ENCODE measurements around the gene NSD2. TPM values are rescaled to one million over a fixed set of nuclear protein-coding genes. Genes with fewer than 3 reads are reported as not detected.

Gene NSD2
- total and polyA plus RNA-seq, 9 of the 15 experiments (the other 6 are each of a cell fraction or from before 2014, with no cell fraction given) = 6.4 to 126 (median 58.8) TPM

- no peak overlapping the region for H3K4me2 ChIP-seq (ENCODE audit: insufficient read depth, low read length)
- in situ Hi-C loops (cut with MboI) = no loop called here
- H3K36me3 ChIP-seq (ENCODE audit: control insufficient read depth, insufficient read depth, low read length) = peaks cover 80% of the 10 kb centered on the region; the same call in 2 of the 3 replicates
- no TSS peak for BruUV-seq (replicated peaks)
- no peak overlapping the region; a peak in 1 of 4 replicates for H3K9ac ChIP-seq (ENCODE audit: insufficient read depth in 1 of 2, low read depth in 2 of 2, low read length in 2 of 2)
- no peak overlapping the region for H3K4me3 ChIP-seq
- H3K4me1 ChIP-seq (replicated peaks in 1 of 2; ENCODE audit: control insufficient read depth in 2 of 2, insufficient read depth in 2 of 2, low read length in 2 of 2) = no peaks in the 10 kb centered on the region; a peak in 2 of 5 replicates
- no peak overlapping the region for H2AFZ ChIP-seq (ENCODE audit: low read depth, low read length)
- TF ChIP-seq KLF16 (IDR thresholded peaks at IDR 0.05) = no peak
- TF ChIP-seq ZNF133 (CRISPR knock-in tag; IDR thresholded peaks at IDR 0.05) = no peak
- TF ChIP-seq HDAC3 (IDR thresholded peaks at IDR 0.05; ENCODE audit: borderline replicate concordance, partially characterized antibody) = no peak
- no peak for TF ChIP-seq ATF6 (CRISPR knock-in tag; IDR thresholded peaks at IDR 0.05)
- no peak for TF ChIP-seq BRCA1 (IDR thresholded peaks at IDR 0.05)
- TF ChIP-seq BRCA1 (CRISPR knock-in tag; IDR thresholded peaks at IDR 0.05) = no peak
- TF ChIP-seq RB1 (IDR thresholded peaks at IDR 0.05; ENCODE audit: low read depth) = no peak
- no peak for TF ChIP-seq PTRF (tag; IDR thresholded peaks at IDR 0.05)
- no peak for TF ChIP-seq ZNF140 (CRISPR knock-in tag; IDR thresholded peaks at IDR 0.05)
- no peaks in the 10 kb centered on the region for H3K27me3 ChIP-seq (ENCODE audit: control insufficient read depth in 2 of 2, insufficient read depth in 2 of 2, low read length in 2 of 2)
- WGBS (ENCODE audit: insufficient coverage, low coverage, missing lambda C conversion rate) = 93% methylated on average over 11 of the region's 18 CpGs
- POLR2A ChIA-PET = interaction anchor here (0.6 to 1.2 kb wide), 2 partner anchors 13 to 152 kb away, joined by 3 to 4 read pairs; no protein-coding TSS in a partner anchor
- ATAC-seq (no peak), DNase-seq (ENCODE audit: extremely low read depth in 1 of 4, low spot score in 3 of 4) (no peak), FAIRE-seq (no peak)
- H4K20me1 ChIP-seq (replicated peaks; ENCODE audit: control insufficient read depth, insufficient read depth, low read length) = peaks cover 10% of the 10 kb centered on the region
- intact Hi-C loops (cut with micrococcal nuclease) = no loop called here
- H3K9me1 ChIP-seq (ENCODE audit: control insufficient read depth, insufficient read depth, low read length) = peaks cover 2% of the 10 kb centered on the region
- CTCF ChIA-PET (ENCODE audit: low intra/inter-chr PET ratio) = no interaction called here
- no peak overlapping the region for H3K27ac ChIP-seq (ENCODE audit: extremely low read depth, low read depth, low read length)
- H3K79me2 ChIP-seq (ENCODE audit: control insufficient read depth, insufficient read depth, low read length) = no peaks in the 10 kb centered on the region; the same call in 2 of the 3 replicates
- H3K9me3 ChIP-seq (replicated peaks; ENCODE audit: control insufficient read depth, insufficient read depth, low read depth, low read length) = no peaks in the 10 kb centered on the region
These were observed 38.5 kb upstream of the NSD2 start for GRCh38 chr4:1832690-1833089.

Measured in K562 (cell line).